Hepatocyte (in vitro differentiated cells): ENCODE results near the gene NDUFV2.
"Not testable (repeated sequence)": the region's sequence is repeated elsewhere in the genome, so short reads cannot be mapped to it uniquely, and the experiment has no call there.

Experiments used
- EZH2phosphoT487 ChIP-seq: fragments of 200-600 bp; sonication (generic); IDR thresholded peaks from one replicate; pipeline ENCODE4 v1.6.1; 2018; ENCODE audit warnings: antibody characterized with exemption, mild to moderate bottlenecking, low read depth, moderate library complexity; ENCODE audit not compliant: unreplicated experiment, severe bottlenecking
- TF ChIP-seq, protein P1 (sequence below): fragments of 200-600 bp; sonication (generic); IDR thresholded peaks from 2 replicates; pipeline ENCODE4 v1.5.1; 2016; ENCODE audit warnings: antibody characterized with exemption, mild to moderate bottlenecking; ENCODE audit not compliant: poor library complexity

DNA sequence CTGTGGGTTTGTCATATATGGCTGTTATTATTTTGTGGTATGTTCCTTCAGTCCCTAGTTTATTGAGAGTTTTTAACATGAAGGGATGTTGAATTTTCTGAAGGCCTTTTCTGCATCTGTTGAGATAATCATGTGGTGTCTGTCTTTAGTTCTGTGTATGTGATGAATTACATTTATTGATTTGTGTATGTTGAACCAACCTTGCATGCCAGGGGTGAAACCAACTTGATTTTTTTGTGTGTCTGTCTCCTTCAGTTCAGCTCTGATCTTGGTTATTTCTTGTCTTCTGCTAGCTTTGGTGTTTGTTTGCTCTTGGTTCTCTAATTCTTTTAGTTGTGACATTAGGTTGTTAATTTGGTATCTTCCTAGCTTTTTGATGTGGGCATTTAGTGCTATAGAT lies 61.6 kb downstream of the NDUFV2 start:
- TF ChIP-seq, protein P1, sequence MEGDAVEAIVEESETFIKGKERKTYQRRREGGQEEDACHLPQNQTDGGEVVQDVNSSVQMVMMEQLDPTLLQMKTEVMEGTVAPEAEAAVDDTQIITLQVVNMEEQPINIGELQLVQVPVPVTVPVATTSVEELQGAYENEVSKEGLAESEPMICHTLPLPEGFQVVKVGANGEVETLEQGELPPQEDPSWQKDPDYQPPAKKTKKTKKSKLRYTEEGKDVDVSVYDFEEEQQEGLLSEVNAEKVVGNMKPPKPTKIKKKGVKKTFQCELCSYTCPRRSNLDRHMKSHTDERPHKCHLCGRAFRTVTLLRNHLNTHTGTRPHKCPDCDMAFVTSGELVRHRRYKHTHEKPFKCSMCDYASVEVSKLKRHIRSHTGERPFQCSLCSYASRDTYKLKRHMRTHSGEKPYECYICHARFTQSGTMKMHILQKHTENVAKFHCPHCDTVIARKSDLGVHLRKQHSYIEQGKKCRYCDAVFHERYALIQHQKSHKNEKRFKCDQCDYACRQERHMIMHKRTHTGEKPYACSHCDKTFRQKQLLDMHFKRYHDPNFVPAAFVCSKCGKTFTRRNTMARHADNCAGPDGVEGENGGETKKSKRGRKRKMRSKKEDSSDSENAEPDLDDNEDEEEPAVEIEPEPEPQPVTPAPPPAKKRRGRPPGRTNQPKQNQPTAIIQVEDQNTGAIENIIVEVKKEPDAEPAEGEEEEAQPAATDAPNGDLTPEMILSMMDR, result not testable (repeated sequence)
- TF ChIP-seq EZH2phosphoT487, result not testable (repeated sequence)
